ENCODE data around the gene DAPK2.

The DAPK2 gene

GRCh38 chr15:64006642-64007041 is 39.6 kb downstream of the DAPK2 start:
- no peak for DNase-seq
- intact Hi-C loops (cut with DNase I): no loop called here

GRCh38 chr15:64004587-64004986 is 41.7 kb downstream of the DAPK2 start:
- intact Hi-C loops (cut with DNase I): no loop called here
- DNase-seq: no peak

- DNase-seq: no peak
- intact Hi-C loops (cut with DNase I): no loop called here
These were observed 42.2 kb downstream of the DAPK2 start for GRCh38 chr15:64004056-64004455.

GRCh38 chr15:64003182-64003581 is 43.1 kb downstream of the DAPK2 start:
- intact Hi-C loops (cut with DNase I): no loop called here
- DNase-seq: no peak

- intact Hi-C loops (cut with DNase I): no loop called here
These were observed 45.1 kb downstream of the DAPK2 start for GRCh38 chr15:64001148-64001547.

GRCh38 chr15:64000183-64000951 is 45.9 kb downstream of the DAPK2 start:
- intact Hi-C loops (cut with DNase I): no loop called here

More at GRCh38 chr15:64001148-64001547, 45.1 kb downstream of the DAPK2 start:
- no peak for DNase-seq

GRCh38 chr15:63999177-63999576 is 47.1 kb downstream of the DAPK2 start:
- no peak for DNase-seq
- intact Hi-C loops (cut with DNase I): no loop called here

More at GRCh38 chr15:64000183-64000951, 45.9 kb downstream of the DAPK2 start:
- DNase-seq: peak in 1 of 42 donors; percentile 47

- no peak for DNase-seq
These were observed 47.8 kb downstream of the DAPK2 start for GRCh38 chr15:63998489-63998888.

GRCh38 chr15:63997715-63998442 is 48.4 kb downstream of the DAPK2 start:
- no peak for DNase-seq
- intact Hi-C loops (cut with DNase I): no loop called here

More at GRCh38 chr15:63998489-63998888, 47.8 kb downstream of the DAPK2 start:
- intact Hi-C loops (cut with DNase I): no loop called here

- intact Hi-C loops (cut with DNase I): no loop called here
- no peak for DNase-seq
These were observed 49.4 kb downstream of the DAPK2 start for GRCh38 chr15:63996794-63997357.

GRCh38 chr15:63995789-63996188 is 50.5 kb downstream of the DAPK2 start:
- no peak for DNase-seq
- intact Hi-C loops (cut with DNase I): no loop called here

- no peak for DNase-seq
- intact Hi-C loops (cut with DNase I): no loop called here
These were observed 52.1 kb downstream of the DAPK2 start for GRCh38 chr15:63994073-63994600.

- no peak for DNase-seq
- intact Hi-C loops (cut with DNase I): no loop called here
These were observed 54.0 kb downstream of the DAPK2 start for GRCh38 chr15:63992300-63992699.

GRCh38 chr15:63991706-63992105 is 54.6 kb downstream of the DAPK2 start:
- DNase-seq: no peak
- intact Hi-C loops (cut with DNase I): no loop called here

- DNase-seq: no peak
- intact Hi-C loops (cut with DNase I): no loop called here
These were observed 55.8 kb downstream of the DAPK2 start for GRCh38 chr15:63990454-63990853.

- DNase-seq: peak in 2 of 42 donors; percentile 7 to 10
- intact Hi-C loops (cut with DNase I): no loop called here
These were observed 58.4 kb downstream of the DAPK2 start for GRCh38 chr15:63987796-63988378.

GRCh38 chr15:63986751-63987341 is 59.4 kb downstream of the DAPK2 start:
- intact Hi-C loops (cut with DNase I): no loop called here
- DNase-seq: peak in 3 of 42 donors; percentile 10 to 26 (median 24)

GRCh38 chr15:63986185-63986680 is 60.1 kb downstream of the DAPK2 start:
- DNase-seq: peak in 1 of 42 donors; percentile 28
- intact Hi-C loops (cut with DNase I): no loop called here
